Measurements from ENCODE around the gene FGD5.

The FGD5 gene

GRCh38 chr3:14829811-14830210 lies 11.0 kb downstream of the FGD5 start:
- Histone ChIP-seq H3K36me3 (ENCODE audit: control insufficient read depth, insufficient read depth, low read length) (no peaks in the 10 kb centered on the region), H3K27ac (no peak overlapping the region), H3K4me3 (ENCODE audit: low read depth, low read length) (no peak overlapping the region), H3K9ac (no peak overlapping the region), H3K4me1 (peaks cover 3% of the 10 kb centered on the region), H3K9me3 (ENCODE audit: control insufficient read depth, low read length) (no peaks in the 10 kb centered on the region), H3K4me2 (ENCODE audit: low read length) (no peak overlapping the region), H3K79me2 (no peaks in the 10 kb centered on the region), H2AFZ (no peak overlapping the region), H3K27me3 (ENCODE audit: control insufficient read depth, insufficient read depth, low read length) (no peaks in the 10 kb centered on the region)
- no peak for TF ChIP-seq CTCF (IDR thresholded peaks at IDR 0.05)

- H3K9me3 ChIP-seq (ENCODE audit: control insufficient read depth, low read length): no peaks in the 10 kb centered on the region
- H3K79me2 ChIP-seq: no peaks in the 10 kb centered on the region
- no peak for TF ChIP-seq CTCF (IDR thresholded peaks at IDR 0.05)
- no peaks in the 10 kb centered on the region for H3K36me3 ChIP-seq (ENCODE audit: control insufficient read depth, insufficient read depth, low read length)
- no peak overlapping the region for H3K27ac ChIP-seq
- H3K4me3 ChIP-seq (ENCODE audit: low read depth, low read length): no peak overlapping the region
- H3K27me3 ChIP-seq (ENCODE audit: control insufficient read depth, insufficient read depth, low read length): no peaks in the 10 kb centered on the region
- peaks cover 3% of the 10 kb centered on the region for H3K4me1 ChIP-seq
- no peak overlapping the region for H3K4me2 ChIP-seq (ENCODE audit: low read length)
- H2AFZ ChIP-seq: no peak overlapping the region
- H3K9ac ChIP-seq: no peak overlapping the region
These were observed 13.2 kb downstream of the FGD5 start for GRCh38 chr3:14831916-14832450.

GRCh38 chr3:14832975-14833722 lies 14.4 kb downstream of the FGD5 start:
- Histone ChIP-seq H3K4me3 (ENCODE audit: low read depth, low read length) (no peak overlapping the region), H3K4me1 (peaks cover 3% of the 10 kb centered on the region), H3K36me3 (ENCODE audit: control insufficient read depth, insufficient read depth, low read length) (no peaks in the 10 kb centered on the region), H3K79me2 (no peaks in the 10 kb centered on the region), H3K27me3 (ENCODE audit: control insufficient read depth, insufficient read depth, low read length) (no peaks in the 10 kb centered on the region), H3K9ac (no peak overlapping the region), H3K4me2 (ENCODE audit: low read length) (no peak overlapping the region), H2AFZ (no peak overlapping the region), H3K9me3 (ENCODE audit: control insufficient read depth, low read length) (no peaks in the 10 kb centered on the region), H3K27ac (no peak overlapping the region)
- TF ChIP-seq CTCF (IDR thresholded peaks at IDR 0.05): no peak

DNA sequence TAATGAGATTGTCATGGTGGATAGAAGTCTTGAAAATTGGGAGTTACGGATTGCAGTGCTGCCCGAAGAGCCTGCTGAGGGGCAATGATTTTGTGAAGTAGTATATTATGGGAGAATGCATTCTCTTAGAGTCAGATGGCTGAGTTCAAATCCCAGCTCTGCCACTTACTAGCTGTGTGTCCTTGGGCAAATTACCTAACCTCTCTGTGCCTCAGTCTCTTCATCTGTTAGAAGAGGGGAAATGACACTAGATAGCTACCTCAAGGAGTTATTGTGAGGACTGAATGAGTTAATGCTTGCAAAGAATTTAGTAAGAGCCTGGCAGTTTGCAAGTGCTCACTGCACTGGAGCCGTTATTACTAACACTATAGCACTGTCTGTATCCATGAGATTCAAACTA lies 15.4 kb downstream of the FGD5 start:
- Histone ChIP-seq H2AFZ (no peak overlapping the region), H3K36me3 (ENCODE audit: control insufficient read depth, insufficient read depth, low read length) (no peaks in the 10 kb centered on the region), H3K9ac (no peak overlapping the region), H3K4me1 (peaks cover 3% of the 10 kb centered on the region), H3K27me3 (ENCODE audit: control insufficient read depth, insufficient read depth, low read length) (no peaks in the 10 kb centered on the region), H3K79me2 (no peaks in the 10 kb centered on the region), H3K9me3 (ENCODE audit: control insufficient read depth, low read length) (no peaks in the 10 kb centered on the region), H3K4me3 (ENCODE audit: low read depth, low read length) (no peak overlapping the region), H3K27ac (no peak overlapping the region), H3K4me2 (ENCODE audit: low read length) (no peak overlapping the region)
- TF ChIP-seq CTCF (IDR thresholded peaks at IDR 0.05): no peak

Data from parathyroid adenoma (tissue), 2 donors.